Stimulated activated CD4-positive, alpha-beta T cell treated with anti-CD3 and anti-CD28 coated beads, Interleukin-12 subunit alpha, Interleukin-12 subunit beta, amount 100 ng/mL, for 24 hours (primary cell): ENCODE data around the gene HLA-G.
"Not testable (repeated sequence)": the region's sequence is repeated elsewhere in the genome, so short reads cannot be mapped to it uniquely, and the experiment has no call there.

Source experiments
- DNase-seq, 2 experiments: peaks; one replicate each; pipeline ENCODE4 v3.0.0-alpha.2; 2020; ENCODE audit warnings: low read depth in 2 of 2

HLA-G gene

GRCh38 chr6:29870104-29870503 is 42.5 kb downstream of the HLA-G start:
- no peak for DNase-seq

DNA sequence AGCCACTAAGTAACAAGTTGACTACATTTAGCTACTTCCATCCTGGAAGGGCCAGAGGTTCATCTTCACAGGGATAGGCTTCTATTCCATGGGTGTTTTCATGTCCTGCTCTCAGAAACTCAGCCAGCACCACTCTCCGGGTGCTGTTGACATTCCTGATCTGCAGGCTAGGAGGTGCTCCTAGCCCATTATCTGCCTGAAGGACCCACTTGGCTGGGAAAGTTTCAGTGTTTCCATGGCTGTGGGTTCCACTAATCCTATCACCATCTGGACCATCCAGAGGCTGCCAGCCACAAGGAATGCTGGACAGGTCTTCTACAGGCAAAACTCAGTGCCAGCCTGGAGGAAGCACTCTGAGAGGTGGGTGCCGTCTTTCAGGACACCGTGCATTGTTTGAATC is 45.2 kb downstream of the HLA-G start:
- DNase-seq, result no peak

DNA sequence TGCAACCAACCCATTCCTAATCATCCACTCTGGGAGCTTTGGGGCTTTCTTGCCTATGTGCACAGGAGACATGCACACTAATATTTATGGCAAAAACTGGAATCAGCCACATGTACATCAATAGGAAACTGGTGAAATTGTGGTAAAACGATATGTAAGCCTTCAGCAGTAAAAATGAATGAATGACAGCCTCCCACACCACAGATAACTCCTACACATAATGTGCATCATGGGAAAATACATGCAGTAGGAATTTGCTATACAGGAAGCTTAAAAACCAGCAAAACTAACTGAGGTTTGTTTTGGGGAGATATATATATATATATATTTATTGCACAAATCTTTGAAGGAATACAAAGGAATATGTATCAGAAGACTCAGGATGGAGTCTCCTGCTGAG is 47.6 kb downstream of the HLA-G start:
- DNase-seq, result no peak

DNA sequence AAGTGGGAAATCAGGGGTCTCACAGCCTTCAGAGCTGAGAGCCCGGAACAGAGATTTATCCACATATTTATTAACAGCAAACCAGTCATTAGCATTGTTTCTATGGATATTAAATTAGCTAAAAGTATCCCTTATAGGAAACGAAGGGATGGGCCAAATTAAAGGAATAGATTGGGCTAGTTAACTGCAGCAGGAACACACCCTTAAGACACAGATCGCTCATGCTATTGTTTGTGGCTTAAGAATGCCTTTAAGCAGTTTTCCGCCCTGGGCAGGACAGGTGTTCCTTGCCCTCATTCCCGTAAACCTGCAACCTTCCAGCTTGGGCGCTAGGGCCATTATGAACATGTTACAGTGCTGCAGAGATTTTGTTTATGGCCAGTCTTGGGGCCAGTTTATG is 48.1 kb downstream of the HLA-G start:
- not testable (repeated sequence) for DNase-seq
